CD4-positive, alpha-beta T cell treated with Interleukin-15 for 1 hour (primary cell): Measurements from ENCODE around the gene MICAL3.

Experiments
- DNase-seq: peaks from one replicate; pipeline ENCODE4 v3.0.0-alpha.2; 2020

Gene MICAL3

DNA sequence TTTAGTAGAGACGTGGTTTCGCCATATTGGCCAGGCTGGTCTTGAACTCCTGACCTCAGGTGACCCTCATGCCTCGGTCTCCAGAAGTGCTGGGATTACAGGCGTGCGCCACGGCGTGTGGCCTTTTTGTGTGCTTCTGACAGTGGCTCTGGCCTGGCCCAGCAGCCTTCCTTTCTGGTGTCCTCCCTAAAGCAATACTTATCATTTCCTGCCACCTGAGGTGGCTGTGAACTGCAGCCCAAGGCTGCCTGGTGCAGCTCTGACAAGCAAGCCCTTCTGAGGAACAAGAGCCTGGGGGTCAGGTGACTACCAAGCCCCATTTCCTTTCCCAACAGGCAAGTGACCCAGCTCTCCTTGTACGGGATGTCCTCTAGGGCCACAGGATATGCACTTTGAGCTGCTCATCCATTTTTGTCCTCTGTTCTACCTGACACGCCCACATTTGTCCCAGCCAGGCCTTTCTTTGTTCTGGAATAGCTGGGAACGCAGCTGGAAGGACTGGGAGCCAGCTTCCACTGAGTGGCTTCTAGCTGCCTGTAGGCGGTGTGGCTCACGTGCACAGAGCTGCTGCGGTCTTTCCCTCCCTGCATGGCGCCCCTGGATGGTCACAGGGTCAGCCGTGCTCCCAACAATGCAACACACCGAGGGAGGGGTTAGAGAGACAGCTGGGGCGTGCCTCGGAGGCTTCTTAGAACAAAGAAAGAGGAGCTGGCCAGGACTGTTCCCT is 237.8 kb downstream of the MICAL3 start:
- DNase-seq = no peak

DNA sequence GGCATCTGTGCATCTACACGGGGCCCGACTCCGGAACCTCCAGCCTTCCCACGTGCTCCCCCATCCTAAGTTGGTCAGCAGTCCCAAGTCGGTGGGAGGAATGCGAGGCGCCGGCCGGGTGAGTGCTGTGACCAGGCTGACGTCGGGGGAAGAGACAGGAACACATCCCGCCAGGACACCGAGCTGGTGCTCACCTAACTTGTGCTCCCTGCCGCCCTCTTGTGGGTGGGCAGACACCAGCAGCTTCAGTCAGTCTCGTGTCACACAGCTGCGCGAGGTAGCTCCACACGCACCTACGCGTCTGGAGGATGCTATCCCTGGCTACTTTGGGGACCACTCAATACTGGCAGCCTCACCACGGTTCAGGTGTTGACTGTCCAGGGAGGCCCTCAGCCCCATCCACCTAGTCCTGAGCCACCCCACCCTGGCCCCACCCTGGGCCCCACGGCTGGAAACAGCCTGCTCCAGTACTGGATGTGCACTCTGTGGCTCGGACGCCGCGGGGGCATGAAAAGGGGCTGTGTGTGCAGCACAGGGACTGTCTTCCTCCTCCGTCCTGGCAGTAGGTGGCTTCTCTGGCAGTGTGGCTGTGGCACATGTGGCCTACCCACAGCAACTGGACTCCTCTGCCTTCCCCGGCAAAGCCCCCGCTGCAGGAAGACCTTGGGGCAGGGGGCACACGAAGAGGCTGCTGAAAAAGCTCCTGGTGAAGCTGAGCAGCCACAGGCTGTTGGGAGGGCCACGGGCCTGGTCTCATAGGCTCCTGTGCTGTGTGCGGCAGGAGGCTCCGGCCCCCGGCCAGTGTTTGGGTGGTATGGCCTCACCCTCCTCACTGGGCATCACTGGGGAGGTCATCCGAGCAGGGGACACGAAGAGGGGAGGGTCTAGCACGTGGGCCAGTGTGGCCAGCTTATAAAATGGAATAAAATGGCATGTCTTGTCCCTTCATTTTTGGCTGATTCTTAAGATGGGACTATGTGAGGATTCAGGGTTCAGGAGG is 238.9 kb downstream of the MICAL3 start:
- peak; percentile 66 for DNase-seq

DNA sequence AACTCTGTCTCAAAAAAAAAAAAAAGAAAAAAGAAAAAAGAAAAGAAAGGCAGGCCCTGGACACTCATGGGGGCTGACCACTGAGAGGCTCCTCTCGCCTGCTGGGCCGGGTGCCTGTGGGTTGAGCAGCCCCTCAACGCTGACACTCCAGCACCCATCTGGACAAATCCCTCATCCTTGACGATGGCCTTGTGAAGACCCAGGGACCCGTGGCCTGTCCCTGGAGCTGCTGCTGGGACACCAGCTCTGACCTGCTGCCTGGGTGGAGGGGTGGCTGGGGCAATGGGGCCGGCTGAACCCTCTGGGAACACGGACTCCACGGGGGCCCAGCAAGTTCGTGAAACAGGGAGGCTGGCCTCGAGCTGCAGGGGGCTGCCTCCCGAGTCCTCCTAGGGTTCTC is 239.6 kb downstream of the MICAL3 start:
- DNase-seq = no peak

DNA sequence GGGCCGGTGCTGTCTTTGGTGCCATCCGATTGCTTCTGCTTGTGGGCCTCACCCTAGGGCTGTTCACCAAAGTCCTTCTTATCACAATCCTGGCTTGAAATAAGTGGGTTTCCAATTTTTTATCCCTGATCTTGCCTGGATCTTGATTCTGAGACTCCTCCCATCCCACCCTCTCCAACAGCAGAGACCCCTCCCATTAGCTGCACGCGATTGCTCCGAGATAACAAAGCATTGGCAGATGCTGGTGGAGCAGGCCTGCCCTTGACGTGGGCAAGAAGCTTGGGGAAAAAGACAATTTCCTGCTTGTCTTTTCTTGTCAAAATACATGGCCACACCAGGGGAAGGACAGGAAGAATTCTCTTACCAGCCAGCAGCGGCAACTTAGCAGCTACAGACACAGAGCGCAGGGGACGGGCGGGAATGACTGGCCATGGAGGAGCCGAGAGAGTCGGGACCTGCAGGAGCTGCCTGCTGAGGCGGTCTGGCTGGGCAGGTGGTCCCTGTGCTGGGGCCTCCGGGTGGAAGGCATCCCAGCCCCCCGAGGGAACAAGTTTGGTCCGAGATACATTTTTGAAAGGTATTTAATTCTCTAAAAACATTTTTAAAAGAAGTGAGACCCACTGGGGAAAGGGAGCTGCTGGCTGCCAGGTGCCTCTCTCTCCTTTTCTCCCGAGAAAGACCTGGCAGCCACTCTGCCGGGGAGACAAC is 240.4 kb downstream of the MICAL3 start:
- DNase-seq = no peak

DNA sequence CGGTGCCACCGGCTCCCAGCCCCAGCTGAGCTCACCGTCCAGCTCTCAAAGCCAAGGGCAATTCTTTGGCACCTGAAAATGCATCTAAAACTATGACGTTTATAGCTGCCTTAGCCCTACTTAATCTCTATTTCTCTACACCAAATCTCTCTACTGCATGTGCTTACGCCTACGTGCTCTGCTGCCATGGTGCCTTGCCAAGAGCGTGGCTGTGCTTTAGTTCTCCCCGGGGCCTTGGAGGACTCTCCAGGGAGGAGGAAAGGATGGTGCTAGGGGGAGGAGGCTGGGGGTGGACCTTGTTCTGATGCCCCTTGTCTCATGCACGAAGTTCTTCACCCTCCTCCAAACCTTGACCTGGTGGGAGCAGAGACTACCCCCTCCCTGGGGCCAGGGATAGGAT is 241.0 kb downstream of the MICAL3 start:
- DNase-seq = no peak

DNA sequence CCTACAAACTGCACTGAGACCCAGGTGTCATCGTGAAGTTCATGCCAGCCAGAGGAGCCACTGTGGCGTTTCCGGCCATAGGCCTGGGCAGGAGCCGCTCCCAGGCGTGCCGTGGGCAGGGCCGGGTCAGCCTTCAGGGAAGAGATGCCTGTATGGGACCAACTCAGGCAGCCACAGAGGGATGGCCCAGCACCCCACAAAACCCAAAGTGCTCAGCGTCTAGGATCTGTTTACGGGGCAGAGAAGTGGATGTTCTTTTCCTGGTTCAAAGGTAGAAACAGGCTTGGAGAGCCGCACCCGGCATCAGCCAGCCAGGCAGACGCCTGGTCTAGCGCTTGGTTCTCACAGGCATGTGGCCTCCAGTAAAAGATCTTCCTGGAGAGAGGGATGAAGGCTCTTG is 241.7 kb downstream of the MICAL3 start:
- DNase-seq = no peak

DNA sequence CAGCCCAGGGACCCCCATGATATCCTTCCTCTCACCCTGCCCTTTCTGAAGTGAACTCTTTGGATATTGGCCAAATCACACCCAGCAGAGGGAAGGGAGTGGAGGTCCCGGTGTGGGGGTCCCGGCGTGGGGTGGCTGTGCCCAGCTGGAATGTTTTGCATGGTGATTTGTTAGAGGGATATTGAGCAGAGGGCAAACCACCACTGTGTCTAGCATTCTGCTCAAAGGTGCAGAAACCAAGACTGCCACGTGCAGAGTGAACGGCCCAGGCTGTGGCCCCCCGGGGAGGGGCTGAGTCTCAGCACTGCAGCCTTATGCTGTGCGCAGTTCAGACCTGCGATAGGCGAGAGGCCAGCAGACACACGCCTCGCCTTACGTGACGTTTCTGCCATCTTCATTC is 242.2 kb downstream of the MICAL3 start:
- DNase-seq = no peak

DNA sequence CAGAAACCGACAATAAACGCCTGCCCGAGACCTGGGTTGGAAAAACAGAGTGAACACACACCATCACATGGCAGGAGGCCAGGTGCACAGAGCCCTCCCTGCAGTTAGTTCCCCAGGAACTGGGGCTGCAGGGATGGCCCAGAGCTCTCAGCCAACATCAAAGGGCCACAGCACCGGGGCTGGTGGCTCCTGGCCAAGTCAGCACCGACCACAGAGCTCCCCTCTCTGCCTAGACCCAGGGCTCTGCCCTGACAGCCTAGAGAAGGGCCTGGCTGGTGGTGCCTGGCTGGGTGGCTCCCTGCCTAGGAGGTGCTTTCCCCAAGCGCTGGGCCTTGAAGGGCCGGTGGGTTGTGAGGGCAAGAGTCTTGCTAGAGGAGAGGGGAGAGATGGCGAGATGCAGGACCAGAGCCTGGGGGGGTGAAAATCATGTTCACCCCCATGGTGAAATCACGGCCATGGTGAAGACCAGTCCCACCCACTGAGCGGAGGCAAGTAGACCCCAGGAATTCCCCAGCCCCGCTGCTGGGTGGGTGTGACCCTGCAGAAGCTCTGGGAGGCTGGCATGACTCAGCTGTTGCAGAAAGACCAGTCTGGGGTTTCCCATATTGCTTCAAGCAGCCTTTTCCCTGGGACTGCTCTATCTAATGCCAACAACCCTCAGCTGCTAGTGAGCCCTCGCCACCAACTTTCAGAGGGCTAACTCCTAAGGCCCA is 242.9 kb downstream of the MICAL3 start:
- peak; percentile 87 for DNase-seq

DNA sequence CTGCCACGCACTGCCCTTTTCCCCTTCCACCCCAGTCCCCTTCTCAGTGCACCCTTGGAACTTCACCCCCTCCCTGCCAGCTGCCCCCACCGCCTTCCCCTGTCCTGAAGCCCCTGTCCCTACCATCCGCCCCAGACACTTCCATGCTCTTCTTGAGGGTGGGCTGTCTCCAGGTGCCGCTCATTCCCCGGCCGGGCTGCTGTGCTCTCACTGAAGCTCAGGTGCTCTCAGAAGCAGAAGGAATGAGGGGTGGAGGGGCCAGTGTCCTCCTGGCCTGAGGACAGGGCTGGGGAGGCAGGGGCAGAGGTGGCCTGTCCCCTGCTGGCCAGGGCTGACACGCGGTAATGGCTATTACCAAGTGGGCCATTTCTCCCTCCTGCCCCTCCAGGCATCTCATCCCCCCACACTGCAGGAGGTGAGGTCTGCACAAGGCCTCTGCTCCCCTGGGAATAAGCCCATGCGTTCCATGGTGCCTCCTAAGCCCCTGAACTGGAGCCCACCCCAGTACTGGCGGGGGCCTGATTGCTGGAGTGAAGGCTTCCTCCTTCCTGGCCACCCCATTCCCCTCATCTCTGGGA is 243.5 kb downstream of the MICAL3 start:
- no peak for DNase-seq

DNA sequence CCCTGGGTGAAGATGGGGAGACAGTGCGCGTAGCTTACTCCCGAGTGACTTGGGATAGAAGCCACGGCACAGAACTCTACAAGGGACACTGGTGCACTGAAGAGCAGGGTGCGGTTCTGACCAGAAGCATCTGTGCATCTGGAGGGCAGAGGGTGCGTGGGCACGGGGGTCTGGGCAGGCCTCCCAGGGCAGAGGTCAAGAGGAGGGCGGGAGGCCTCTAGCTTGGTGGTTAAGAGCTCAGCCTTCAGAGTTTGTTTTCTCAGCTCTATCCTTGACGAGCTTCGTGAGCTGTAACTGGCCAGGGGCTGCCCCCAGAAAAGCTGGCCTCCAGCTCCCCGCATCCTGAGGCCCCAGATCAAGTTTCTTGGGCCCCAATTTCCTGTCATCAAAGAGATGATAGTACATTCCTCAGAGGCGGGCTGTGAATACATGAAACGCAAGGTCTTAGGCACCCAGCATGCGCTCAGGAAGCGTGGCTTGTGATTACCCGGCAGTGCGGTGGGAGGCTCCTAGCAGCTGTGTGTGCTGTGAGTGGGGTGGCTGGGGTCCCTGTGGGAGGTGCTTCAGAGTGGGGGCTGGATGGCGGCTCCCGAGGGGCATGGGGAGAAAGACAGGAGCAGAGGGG is 244.1 kb downstream of the MICAL3 start:
- no peak for DNase-seq

DNA sequence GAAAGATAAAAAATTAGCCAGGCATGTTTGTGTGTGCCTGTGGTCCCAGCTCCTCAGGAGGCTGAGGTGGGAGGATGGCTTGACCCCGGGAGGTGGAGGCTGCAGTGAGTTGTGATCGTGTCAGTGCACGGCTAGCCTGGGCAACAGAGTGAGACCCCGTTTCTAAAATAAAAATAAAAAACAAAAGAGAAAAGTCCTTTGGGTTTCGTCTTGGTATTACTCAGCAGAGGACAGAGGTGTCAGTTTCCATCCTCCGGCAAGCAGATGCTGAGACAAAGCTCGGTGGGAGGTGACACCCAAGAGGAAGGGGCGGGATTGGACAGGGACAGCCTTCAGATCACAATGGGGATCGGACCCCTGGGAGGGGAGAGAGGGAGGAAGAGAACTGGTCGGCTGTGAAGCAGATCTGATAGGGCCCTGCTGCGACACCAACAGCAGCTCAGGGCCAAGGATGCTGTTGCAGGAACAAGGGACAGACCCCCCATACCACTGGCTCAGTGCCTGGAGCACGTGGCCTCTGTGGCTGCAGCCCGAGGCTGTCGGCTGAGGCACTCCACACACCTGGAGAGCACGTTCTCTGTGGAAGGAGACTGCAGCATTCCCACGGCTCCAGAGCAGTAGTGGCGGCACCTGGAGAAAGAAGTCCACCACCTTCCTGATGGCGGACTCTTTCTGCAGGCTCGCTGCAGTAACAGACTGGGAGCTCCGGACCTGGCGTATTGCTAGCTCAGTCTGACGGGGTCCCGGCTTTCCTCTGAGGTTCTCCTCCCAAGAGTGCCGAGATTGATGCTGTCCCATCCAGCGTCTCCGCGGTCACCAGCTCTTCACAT is 244.9 kb downstream of the MICAL3 start:
- no peak for DNase-seq

DNA sequence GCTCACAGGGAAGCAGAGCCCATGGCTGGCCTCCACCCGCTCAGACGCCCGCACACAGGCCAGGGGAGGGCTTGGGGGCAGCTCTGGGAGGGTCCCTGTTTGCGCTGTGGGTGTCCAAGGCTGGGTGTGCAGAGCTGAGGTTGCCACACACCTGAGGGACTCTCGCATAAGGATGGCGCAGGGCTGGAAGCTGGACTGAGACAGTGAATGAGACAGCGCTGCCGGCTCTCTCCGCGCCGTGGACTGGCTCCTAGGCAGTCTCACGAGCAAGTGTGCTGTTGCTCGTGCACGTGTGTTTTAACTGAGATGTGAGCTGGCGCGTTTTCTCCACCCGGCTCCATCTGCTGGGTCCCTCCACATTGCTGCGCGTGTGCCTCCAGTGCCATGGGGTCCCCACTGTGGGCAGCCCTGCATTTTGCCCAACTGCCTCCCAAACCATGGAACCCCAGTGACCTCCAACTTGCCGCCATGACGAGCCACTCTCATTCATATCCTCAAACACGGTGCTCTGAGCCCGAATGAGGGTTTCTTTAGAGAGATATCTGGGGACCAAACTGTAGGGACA is 245.9 kb downstream of the MICAL3 start:
- DNase-seq = no peak

DNA sequence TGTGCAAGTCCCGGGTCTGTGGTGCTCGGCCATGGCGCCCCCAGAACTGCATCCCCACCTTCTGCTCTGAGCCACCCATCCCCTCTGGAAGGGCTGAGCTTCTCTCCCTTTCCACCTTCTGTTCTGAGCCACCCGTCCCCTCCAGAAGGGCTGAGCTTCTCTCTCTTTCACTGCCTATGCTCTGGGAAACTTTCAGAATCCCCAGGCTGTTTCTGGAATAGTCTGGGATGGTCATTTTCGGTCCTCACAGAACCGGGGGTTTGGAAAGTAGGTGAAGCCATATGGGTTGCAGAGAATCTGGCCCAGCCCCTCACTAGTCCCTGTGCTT is 246.7 kb downstream of the MICAL3 start:
- DNase-seq = no peak

DNA sequence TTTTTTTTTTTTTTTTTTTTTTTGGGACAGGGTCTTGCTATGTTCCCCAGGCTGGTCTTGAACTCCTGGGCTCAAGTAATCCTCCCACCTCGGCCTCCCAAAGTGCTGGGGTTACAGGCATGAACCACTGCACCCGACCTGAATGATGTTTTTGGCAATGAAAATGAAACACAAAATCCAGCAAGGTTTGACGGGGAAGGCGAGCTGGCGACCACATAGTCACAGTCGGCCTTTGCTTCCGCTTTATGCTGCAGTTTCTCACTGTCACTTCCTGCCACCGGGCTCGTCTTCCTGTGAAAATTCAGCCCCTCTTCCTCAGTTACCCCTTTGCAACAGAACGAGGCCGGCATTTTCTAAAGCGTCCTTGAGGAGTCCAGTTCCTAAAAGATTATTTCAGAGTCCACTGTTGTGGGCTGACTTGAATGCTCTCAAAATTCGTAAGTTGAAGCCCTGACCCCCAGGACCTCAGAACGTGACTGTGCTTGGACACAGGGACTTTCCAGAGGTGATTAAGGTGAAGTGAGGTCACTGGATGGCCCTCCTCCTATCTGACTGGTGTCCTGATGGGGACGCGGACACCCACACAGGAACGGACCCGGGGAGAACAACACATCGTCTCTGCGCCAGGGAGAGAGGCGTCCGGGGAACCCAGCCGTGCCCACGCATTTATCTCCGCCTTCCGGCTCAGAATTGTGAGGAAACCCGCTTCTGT is 247.2 kb downstream of the MICAL3 start:
- peak; percentile 83 for DNase-seq

DNA sequence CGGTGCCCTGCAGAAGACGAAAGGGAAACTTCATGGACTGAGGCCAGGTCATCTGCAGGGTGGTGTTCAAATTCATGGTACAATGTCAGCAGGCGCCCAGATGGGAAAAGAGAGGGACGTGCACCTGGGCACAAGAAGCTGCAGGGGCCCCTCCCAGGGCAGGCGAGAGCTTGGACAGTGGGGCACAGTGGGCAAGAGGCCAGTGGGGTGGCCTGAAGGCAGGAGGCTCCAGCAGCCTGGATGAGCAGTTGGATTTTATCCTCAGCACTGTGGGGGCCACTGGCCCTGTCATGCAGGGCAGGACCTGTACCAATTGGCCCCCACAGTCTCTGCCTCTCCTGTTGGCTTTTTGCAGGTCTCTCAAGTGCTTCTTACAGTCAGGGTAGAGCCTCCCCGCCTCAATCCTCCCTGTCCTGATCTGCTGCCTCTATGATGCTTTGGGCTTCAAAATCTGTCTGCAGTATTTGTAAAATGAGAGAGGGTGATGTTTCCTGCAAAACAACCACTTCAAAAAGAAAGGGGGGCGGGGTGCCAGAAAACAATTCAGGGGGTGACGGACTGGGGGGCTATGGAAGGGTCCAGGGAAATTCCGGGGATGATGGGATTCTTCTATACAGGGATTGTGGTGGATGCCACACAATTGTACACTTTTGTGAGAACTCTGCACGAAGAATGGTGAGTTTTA is 248.4 kb downstream of the MICAL3 start:
- no peak for DNase-seq

DNA sequence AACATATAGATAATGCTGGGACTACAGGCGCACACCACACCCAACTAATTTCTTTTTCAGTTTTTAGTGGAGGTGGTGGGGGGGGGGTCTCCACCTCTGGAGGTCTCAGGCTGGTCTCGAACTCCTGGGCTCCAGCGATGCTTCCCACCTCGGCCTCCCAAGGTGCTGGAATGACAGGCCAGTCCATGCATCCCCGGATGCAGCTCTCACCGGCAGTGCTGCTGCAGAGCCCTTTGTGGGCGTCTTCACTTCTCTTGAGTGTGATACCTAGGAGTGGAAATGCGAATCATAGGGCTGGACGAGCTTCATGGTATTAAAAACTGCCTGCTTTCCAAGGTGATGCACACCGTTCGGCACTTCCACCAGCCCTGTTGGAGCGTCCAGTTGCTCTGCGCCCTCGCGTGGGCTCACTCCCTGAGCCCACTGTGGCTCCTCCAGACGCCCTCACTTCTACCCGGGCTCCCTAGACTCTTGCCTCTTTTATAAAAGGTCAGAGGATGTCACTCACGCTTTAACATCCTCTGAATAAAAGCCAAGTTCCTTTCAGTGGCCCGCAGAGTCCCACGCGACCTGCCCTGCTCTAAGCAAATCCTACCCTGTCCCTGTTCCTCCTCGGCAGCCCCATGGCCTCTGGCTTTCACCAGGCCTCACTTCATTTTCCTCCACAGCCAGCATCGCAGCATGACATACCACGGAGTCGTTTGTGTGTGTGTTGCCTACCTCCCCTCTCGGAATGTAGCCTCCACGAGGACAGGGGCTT is 249.3 kb downstream of the MICAL3 start:
- DNase-seq = no peak

DNA sequence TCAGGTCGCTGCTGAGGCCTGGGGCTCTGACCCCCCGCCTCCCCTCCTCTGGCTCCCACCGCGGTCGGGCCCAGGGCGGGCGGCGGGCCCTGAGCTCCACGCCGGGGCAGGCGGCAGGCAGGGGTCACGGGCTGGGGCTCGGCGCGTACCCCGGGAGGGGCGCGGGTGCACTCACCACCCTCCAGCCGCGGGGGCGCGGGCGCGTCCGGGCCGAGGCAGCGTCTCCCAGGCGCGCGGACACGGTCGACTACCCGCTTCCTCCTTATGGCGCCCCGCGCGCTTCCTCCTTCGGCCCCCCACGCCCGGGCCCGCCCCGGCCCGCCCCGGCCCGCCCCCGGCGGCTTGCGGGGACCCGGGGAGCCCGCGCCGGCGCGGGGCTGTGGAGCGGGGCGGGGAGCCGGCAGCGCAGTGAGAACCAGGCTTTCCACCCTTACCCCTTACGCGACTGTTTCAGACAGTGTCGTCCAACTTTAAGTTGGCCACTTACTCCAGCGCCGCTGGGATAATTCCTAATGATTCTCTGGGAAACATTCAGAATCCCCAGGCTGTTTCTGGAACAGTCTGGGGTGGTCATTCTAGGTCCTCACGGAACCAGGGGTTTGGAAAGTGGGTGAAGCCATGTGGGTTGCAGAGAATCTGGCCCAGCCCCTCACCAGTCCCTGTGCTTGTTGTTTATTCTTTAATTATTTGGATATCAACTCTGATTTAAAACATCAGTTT is 250.0 kb downstream of the MICAL3 start, which contains the start of gene BID:
Gene BID, minus strand, starts transcription at position 264 of the 720 bp plus-strand sequence. CDS start 24,353 bp downstream, outside the sequence.
- DNase-seq = peak; percentile 68
